AG10803 (cell line): Measurements from ENCODE around the gene CDH8.

Source experiments
- DNase-seq: peaks from one replicate; pipeline ENCODE4 v3.0.0; 2010; ENCODE audit warnings: low read depth
- H3K4me3 ChIP-seq: 2 replicates; pipeline ENCODE4 v1.5.1; 2011; ENCODE audit warnings: mild to moderate bottlenecking, low read length, control low read depth
- CTCF ChIP-seq: conservative IDR thresholded peaks from 2 replicates; pipeline ENCODE4 v1.5.1; 2011; ENCODE audit warnings: mild to moderate bottlenecking, low read length, control low read depth, inconsistent platforms

Gene CDH8

GRCh38 chr16:61676740-61677139 is 359.5 kb downstream of the CDH8 start:
- DNase-seq = no peak

GRCh38 chr16:61671161-61671560 is 365.1 kb downstream of the CDH8 start:
- no peak overlapping the region for H3K4me3 ChIP-seq
- DNase-seq = no peak
- no peak for TF ChIP-seq CTCF

More at GRCh38 chr16:61676740-61677139, 359.5 kb downstream of the CDH8 start:
- TF ChIP-seq CTCF = no peak
- no peak overlapping the region for H3K4me3 ChIP-seq

- no peak for DNase-seq
- no peak for TF ChIP-seq CTCF
- no peak overlapping the region for H3K4me3 ChIP-seq
These were observed 370.7 kb downstream of the CDH8 start for GRCh38 chr16:61665512-61665911.

- no peak for TF ChIP-seq CTCF
- no peak for DNase-seq
These were observed 376.3 kb downstream of the CDH8 start for GRCh38 chr16:61659936-61660335.

GRCh38 chr16:61654962-61655361 is 381.3 kb downstream of the CDH8 start:
- no peak for TF ChIP-seq CTCF
- no peak overlapping the region for H3K4me3 ChIP-seq
- no peak for DNase-seq

More at GRCh38 chr16:61659936-61660335, 376.3 kb downstream of the CDH8 start:
- no peak overlapping the region for H3K4me3 ChIP-seq

GRCh38 chr16:61653544-61653943 is 382.7 kb downstream of the CDH8 start:
- DNase-seq = no peak
- no peak overlapping the region for H3K4me3 ChIP-seq
- TF ChIP-seq CTCF = no peak

GRCh38 chr16:61645561-61645960 is 390.7 kb downstream of the CDH8 start:
- no peak for TF ChIP-seq CTCF
- no peak overlapping the region for H3K4me3 ChIP-seq
- no peak for DNase-seq
